ENCODE measurements around the gene RIN2. TPM values are rescaled to one million over a fixed set of nuclear protein-coding genes. Genes with fewer than 3 reads are reported as not detected.

RIN2 gene
- total RNA-seq, 1 donor from 2014 or later: 34.1 TPM

GRCh38 chr20:19806806-19807190 lies 48.7 kb downstream of the RIN2 start:
- H3K4me3 ChIP-seq (ENCODE audit: low read depth, low read length): no peak overlapping the region
- TF ChIP-seq CTCF (IDR thresholded peaks at IDR 0.05; ENCODE audit: insufficient read depth, low read length, poor library complexity, severe bottlenecking): no peak
- H3K36me3 ChIP-seq (ENCODE audit: control insufficient read depth, insufficient read depth, low read length): no peaks in the 10 kb centered on the region
- H3K27me3 ChIP-seq (ENCODE audit: control insufficient read depth, insufficient read depth, low read length): no peaks in the 10 kb centered on the region
- no peak for DNase-seq (ENCODE audit: low read depth)

- TF ChIP-seq CTCF (IDR thresholded peaks at IDR 0.05; ENCODE audit: insufficient read depth, low read length, poor library complexity, severe bottlenecking): no peak
- H3K4me3 ChIP-seq (ENCODE audit: low read depth, low read length): no peak overlapping the region
- no peaks in the 10 kb centered on the region for H3K36me3 ChIP-seq (ENCODE audit: control insufficient read depth, insufficient read depth, low read length)
- H3K27me3 ChIP-seq (ENCODE audit: control insufficient read depth, insufficient read depth, low read length): no peaks in the 10 kb centered on the region
- no peak for DNase-seq (ENCODE audit: low read depth)
Measured at GRCh38 chr20:19807191-19807945, 49.3 kb downstream of the RIN2 start.
